ENCODE data around the gene MRPS18C. TPM values are rescaled to one million over a fixed set of nuclear protein-coding genes. Genes with fewer than 3 reads are reported as not detected.
"Not testable (repeated sequence)": the region's sequence is repeated elsewhere in the genome, so short reads cannot be mapped to it uniquely, and the experiment has no call there.

MRPS18C gene
- total RNA-seq, 1 experiment from 2014 or later: 93.0 TPM

DNA sequence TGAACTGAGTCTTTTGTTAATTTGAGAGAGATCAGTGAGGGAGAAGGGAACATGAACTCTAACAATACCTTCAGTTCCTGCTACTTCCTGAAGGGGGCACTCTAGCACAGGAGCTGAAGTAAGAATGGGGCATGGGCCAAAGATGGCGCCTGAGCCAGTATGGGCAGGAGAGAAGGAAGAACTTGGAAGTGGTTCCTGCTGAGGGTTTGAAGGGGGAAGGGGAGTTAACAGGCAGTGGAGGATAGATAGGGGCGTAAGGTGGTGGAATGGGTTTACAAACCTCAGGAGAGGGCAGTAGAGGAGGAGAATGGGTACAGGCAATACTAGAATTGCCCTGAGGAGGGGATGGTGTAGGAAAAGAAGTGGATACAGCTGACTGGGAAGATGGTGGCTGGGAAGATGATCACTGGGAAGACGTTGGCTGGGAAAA is 53.3 kb downstream of the MRPS18C start:
- not testable (repeated sequence) for H3K27ac Mint-ChIP-seq (ENCODE audit: low read depth, unreplicated experiment); H3K27me3 Mint-ChIP-seq (ENCODE audit: insufficient read depth, unreplicated experiment); H3K4me3 Mint-ChIP-seq (ENCODE audit: unreplicated experiment); H3K36me3 Mint-ChIP-seq (ENCODE audit: insufficient read depth, unreplicated experiment); H3K9me3 Mint-ChIP-seq (ENCODE audit: unreplicated experiment); BruUV-seq (replicated peaks); H3K4me1 Mint-ChIP-seq (ENCODE audit: insufficient read depth, unreplicated experiment)
- CTCF ChIA-PET: interaction anchor here (0.5 to 3.9 kb wide), 16 partner anchors 9 to 990 kb away, joined by 3 to 38 read pairs (median 4); partner anchors contain the start of gene NKX6-1
- TF ChIP-seq CTCF (IDR thresholded peaks at IDR 0.05; ENCODE audit: unreplicated experiment): peak; percentile 89
- peak; percentile 72 for DNase-seq (ENCODE audit: unreplicated experiment)
- intact Hi-C loops (cut with micrococcal nuclease): loop anchor here (1.0 to 10.0 kb wide), 3 partner anchors 131 to 748 kb away; no protein-coding TSS in a partner anchor
- POLR2A ChIA-PET: interaction anchor here (0.6 kb wide), 1 partner anchor 25 kb away, joined by 3 read pairs; no protein-coding TSS in a partner anchor

- Mint-ChIP-seq H3K9me3 (ENCODE audit: unreplicated experiment) (no peaks in the 10 kb centered on the region), H3K4me1 (ENCODE audit: insufficient read depth, unreplicated experiment) (no peaks in the 10 kb centered on the region), H3K27me3 (ENCODE audit: insufficient read depth, unreplicated experiment) (no peaks in the 10 kb centered on the region), H3K36me3 (ENCODE audit: insufficient read depth, unreplicated experiment) (peaks cover 6% of the 10 kb centered on the region), H3K4me3 (ENCODE audit: unreplicated experiment) (no peak overlapping the region), H3K27ac (ENCODE audit: low read depth, unreplicated experiment) (no peak overlapping the region)
- intact Hi-C loops (cut with micrococcal nuclease): no loop called here
- no peak for TF ChIP-seq CTCF (IDR thresholded peaks at IDR 0.05; ENCODE audit: unreplicated experiment)
- CTCF ChIA-PET: interaction anchor here (0.7 to 3.9 kb wide), 6 partner anchors 9 to 1205 kb away, joined by 3 to 38 read pairs (median 4); no protein-coding TSS in a partner anchor
- DNase-seq (ENCODE audit: unreplicated experiment): no peak
- POLR2A ChIA-PET: interaction anchor here (1.0 kb wide), 1 partner anchor 26 kb away, joined by 4 read pairs; the partner anchor contains the start of gene GPAT3
- BruUV-seq (replicated peaks): no TSS peak
Observed at GRCh38 chr4:83510442-83510841, 54.6 kb downstream of the MRPS18C start.

Other genes starting within 250 kb of the MRPS18C start
- 18.0 and 27.8 TPM in 2 replicates for gene COQ2, start 171.3 kb upstream of the MRPS18C start, total RNA-seq (2022)
- gene HPSE, start 121.2 kb upstream of the MRPS18C start, total RNA-seq (2022): 5.5 and 6.0 TPM in 2 replicates
- 12.8 and 14.4 TPM in 2 replicates for gene HELQ, start 235 bp upstream of the MRPS18C start, total RNA-seq (2022)
- gene ABRAXAS1, start 29.0 kb downstream of the MRPS18C start, total RNA-seq (2022): 5.7 and 7.3 TPM in 2 replicates
- gene GPAT3, start 80.0 kb downstream of the MRPS18C start, total RNA-seq (2022): 0.30 and 0.56 TPM in 2 replicates

All from MCF 10A (cell line).